ENCODE measurements around the gene NUDT14.

NUDT14 gene

DNA sequence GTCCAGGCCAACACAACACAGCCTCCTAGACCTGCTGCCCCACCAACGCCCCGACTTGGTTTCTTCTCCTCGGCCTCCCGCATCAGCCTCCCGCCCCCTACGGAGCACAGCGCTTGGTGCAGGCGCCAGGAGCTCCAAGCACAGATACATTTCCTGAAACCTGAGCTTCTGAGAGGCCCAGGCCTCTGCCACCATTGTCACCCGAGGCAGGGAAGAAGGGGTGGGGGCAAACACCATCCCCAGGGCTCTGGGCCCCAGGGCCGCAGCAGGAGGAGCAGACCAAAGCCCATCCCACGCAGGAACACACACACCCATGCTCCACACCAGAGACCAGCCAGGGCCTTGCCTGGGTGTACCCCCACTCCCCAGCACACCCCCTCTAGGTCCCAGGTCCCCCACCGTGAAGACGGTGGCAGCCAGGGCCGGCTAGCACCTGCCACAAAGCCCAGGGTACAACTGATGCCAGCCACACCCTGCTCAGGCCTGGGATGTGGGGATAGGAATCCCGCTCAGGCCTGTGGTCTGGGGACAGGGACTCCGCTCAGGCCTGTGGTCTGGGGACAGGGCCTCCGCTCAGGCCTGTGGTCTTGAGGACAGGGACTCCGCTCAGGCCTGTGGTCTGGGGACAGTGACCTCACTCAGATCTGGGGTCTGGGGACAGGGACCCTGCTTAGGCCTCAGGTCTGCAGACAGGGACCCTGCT, 17.9 kb downstream of the NUDT14 start:
- Histone ChIP-seq H3K4me2 (peak overlapping the region; percentile 94), H3K27ac (peak overlapping the region; percentile 92), H3K4me3 (0 out of 2 replicates have a peak overlapping the region, but pooled peaks have one; percentile 25), H3K36me3 (peaks cover 1% of the 10 kb centered on the region; the same call in 1 of the 2 replicates), H3K27me3 (no peaks in the 10 kb centered on the region), H3K9ac (peak overlapping the region; percentile 34), H4K20me1 (peaks cover 81% of the 10 kb centered on the region), H3K9me3 (no peaks in the 10 kb centered on the region), H3K4me1 (peaks cover 89% of the 10 kb centered on the region)
- no peak for TF ChIP-seq Cebpa-rat (IDR thresholded peaks at IDR 0.05)

DNA sequence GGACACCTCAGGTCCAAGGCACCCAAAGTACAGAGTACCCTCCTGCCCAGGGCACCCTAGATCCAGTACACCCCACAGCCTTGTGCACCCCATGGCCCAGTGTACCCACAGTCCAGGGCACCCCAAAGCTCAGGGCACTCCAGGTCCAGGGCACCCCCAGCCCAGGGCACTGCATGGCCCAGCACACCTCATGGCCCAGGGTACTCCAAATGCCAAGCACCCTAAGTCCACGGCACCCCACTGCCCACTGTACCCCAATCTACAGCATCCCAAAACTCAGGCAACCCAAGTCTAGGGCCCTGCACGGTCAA, 18.5 kb downstream of the NUDT14 start:
- no peak for TF ChIP-seq Cebpa-rat (IDR thresholded peaks at IDR 0.05)
- Histone ChIP-seq H3K9ac (peak overlapping the region; percentile 34), H3K27me3 (no peaks in the 10 kb centered on the region), H4K20me1 (peaks cover 87% of the 10 kb centered on the region), H3K9me3 (no peaks in the 10 kb centered on the region), H3K36me3 (peaks cover 7% of the 10 kb centered on the region), H3K4me3 (peak overlapping the region; percentile 25; the same call in 1 of the 2 replicates), H3K4me2 (peak overlapping the region; percentile 94), H3K4me1 (peaks cover 93% of the 10 kb centered on the region), H3K27ac (peak overlapping the region; percentile 92)

DNA sequence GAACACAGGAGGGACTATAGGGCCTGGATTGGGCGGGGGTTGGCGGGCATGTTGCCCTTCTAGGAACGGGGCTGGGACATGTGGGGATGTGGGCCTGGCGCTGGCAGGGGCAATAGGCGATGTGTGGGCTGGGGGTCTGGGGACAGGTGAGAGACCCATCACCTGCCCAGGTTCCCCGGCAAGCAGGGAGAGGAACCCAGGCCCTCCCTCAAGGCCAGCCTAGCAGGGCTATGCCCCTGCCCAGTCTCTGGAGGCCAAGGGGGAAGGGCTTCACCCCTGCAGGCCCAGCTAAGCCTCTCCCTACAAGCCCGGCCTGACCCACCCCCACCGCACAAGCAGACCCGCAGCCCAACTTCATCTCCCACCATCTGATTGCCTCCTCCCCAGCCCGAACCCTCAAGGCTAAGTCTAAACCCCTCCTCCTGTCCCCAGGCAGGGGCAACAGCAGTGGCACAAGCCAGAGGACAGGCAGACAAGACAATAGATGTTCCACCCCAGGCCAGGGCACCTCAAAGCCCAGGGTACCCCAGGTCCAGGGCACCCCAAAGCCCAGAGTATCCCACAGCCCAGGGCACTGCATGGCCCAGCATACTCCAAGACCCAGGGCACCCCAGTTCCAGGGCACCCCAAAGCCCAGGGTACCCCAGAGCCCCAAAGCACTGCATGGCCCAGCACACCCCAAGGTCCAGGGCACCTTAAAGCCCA, 19.0 kb downstream of the NUDT14 start:
- Histone ChIP-seq H4K20me1 (peaks cover 92% of the 10 kb centered on the region), H3K4me3 (no peak overlapping the region; the same call in 1 of the 2 replicates), H3K27me3 (no peaks in the 10 kb centered on the region), H3K4me1 (peaks cover 93% of the 10 kb centered on the region), H3K4me2 (peak overlapping the region; percentile 94), H3K9ac (peak overlapping the region; percentile 34), H3K27ac (peak overlapping the region; percentile 92), H3K9me3 (no peaks in the 10 kb centered on the region), H3K36me3 (peaks cover 12% of the 10 kb centered on the region)
- no peak for TF ChIP-seq Cebpa-rat (IDR thresholded peaks at IDR 0.05)

DNA sequence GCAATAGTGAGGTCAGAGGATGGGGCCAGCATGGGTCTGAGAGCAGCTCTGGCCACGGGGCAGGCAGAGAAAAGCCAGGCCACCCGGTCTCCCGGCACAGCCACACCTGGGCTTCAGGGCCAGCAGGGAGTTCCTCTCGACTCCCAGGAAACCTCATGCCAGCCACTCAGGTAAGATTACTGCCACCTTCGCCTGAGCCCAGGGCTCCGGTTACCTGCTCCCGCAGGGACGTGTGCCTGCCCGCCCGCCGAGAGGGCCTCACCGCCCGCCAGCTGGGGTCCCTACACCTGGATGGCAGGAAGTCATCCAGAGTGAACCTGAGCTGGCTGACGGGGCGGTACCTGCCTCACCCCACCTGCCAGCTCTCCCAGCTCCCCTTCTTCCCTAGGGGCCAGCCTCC, 19.8 kb downstream of the NUDT14 start:
- Histone ChIP-seq H3K27me3 (no peaks in the 10 kb centered on the region), H3K36me3 (peaks cover 20% of the 10 kb centered on the region), H3K4me2 (peak overlapping the region; percentile 94), H3K9me3 (no peaks in the 10 kb centered on the region), H3K4me3 (no peak overlapping the region), H3K9ac (no peak overlapping the region), H3K4me1 (peaks cover 93% of the 10 kb centered on the region), H4K20me1 (peaks cover 93% of the 10 kb centered on the region), H3K27ac (peak overlapping the region; percentile 48; the same call in 1 of the 2 replicates)
- no peak for TF ChIP-seq Cebpa-rat (IDR thresholded peaks at IDR 0.05)

DNA sequence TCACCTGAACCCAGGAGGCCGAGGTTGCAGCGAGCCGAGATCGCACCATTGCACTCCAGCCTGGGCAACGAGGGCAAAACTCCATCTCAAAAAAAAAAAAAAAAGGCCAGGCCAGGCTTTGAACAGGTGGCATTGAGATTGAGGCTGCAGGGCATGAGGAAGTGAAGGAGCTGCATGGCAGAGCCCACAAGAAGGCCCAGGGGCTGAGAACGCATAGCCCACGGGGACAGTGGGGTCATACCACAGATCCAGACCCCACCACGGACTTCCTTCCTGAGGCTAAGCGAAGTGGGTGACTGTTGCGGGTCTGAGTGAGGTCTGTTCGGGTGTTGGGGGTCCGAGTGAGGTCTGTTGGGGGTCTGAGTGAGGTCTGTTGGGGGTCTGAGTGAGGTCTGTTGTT, 20.3 kb downstream of the NUDT14 start:
- Histone ChIP-seq H3K27me3 (no peaks in the 10 kb centered on the region), H3K36me3 (peaks cover 25% of the 10 kb centered on the region), H3K9me3 (no peaks in the 10 kb centered on the region), H3K4me2 (peak overlapping the region; percentile 94), H4K20me1 (peaks cover 93% of the 10 kb centered on the region), H3K4me1 (peaks cover 93% of the 10 kb centered on the region), H3K27ac (peak overlapping the region; percentile 48), H3K4me3 (no peak overlapping the region), H3K9ac (no peak overlapping the region)
- TF ChIP-seq Cebpa-rat (IDR thresholded peaks at IDR 0.05), result no peak

DNA sequence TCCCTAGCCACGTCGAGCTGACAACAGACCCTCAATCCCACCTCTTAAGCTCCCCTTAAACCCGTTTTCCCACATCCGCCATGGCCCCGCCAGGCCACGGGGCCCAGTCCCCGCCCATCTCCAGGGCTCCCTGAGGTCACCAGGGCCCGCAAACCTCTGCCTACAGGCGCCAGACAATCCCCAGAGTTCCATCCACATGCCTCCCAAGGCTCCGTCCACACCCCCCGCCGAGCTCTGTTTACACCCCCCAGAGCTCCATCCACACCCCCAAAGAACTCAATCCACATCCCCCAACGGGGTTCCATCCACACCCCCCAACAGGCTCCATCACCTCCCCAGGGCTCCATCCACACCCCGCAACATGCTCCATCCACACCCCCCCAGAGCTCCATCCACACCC, 21.8 kb downstream of the NUDT14 start:
- Histone ChIP-seq H3K4me2 (0 out of 2 replicates have a peak overlapping the region, but pooled peaks have one; percentile 19), H4K20me1 (peaks cover 92% of the 10 kb centered on the region), H3K36me3 (peaks cover 34% of the 10 kb centered on the region), H3K9me3 (no peaks in the 10 kb centered on the region), H3K27ac (no peak overlapping the region), H3K27me3 (no peaks in the 10 kb centered on the region), H3K4me3 (no peak overlapping the region), H3K9ac (no peak overlapping the region), H3K4me1 (peaks cover 93% of the 10 kb centered on the region)
- no peak for TF ChIP-seq Cebpa-rat (IDR thresholded peaks at IDR 0.05)

DNA sequence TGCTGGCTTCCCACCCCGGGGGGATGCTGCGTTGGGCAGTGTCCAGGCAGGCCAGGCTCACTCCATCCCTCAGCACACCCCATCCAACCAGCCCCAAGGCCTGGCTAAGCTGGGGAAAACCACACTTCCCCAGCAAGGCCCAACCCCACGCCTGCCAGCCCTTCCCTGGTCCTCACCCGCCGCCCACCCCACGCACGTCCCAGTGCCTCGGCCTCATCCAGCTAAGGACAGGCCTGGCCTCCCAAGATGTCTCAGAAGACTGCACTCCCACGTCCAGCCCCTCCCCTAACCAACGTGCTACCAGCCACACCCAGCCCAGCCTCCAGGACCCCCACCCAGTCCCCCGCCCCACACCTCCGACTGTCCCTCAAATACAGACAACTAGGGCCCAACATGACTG, 22.3 kb downstream of the NUDT14 start:
- peaks cover 93% of the 10 kb centered on the region for H3K4me1 ChIP-seq
- TF ChIP-seq Cebpa-rat (IDR thresholded peaks at IDR 0.05), result no peak
- 0 out of 2 replicates have a peak overlapping the region, but pooled peaks have one; percentile 15 for H3K9ac ChIP-seq
- H3K4me2 ChIP-seq, result no peak overlapping the region
- no peaks in the 10 kb centered on the region for H3K9me3 ChIP-seq
- no peak overlapping the region for H3K4me3 ChIP-seq
- peaks cover 92% of the 10 kb centered on the region for H4K20me1 ChIP-seq
- H3K27me3 ChIP-seq, result no peaks in the 10 kb centered on the region
- H3K27ac ChIP-seq, result peak overlapping the region; percentile 46; the same call in 1 of the 2 replicates
- H3K36me3 ChIP-seq, result peaks cover 39% of the 10 kb centered on the region

DNA sequence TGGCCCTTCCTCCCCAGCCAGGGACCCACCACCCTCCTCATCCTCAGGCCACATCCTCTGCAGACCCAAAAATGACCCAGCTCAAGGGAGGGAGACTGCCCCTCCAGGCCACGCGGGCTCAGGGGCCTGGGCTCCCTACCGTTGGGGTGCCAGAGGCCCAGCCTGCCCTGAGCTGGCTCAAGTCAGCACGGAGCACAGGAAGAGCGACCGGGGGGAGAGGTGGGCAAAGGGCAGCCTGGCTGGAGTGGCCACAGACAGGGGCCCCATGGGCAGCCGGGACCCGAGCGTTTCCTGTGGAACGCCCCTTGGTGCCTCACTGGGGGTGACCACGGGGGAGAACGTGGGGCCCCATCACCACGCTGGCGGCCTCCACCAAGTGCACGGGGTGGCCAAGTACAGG, 23.2 kb downstream of the NUDT14 start:
- no peak overlapping the region for H3K4me2 ChIP-seq
- no peak overlapping the region; the same call in 1 of the 2 replicates for H3K27ac ChIP-seq
- no peak overlapping the region for H3K9ac ChIP-seq
- H4K20me1 ChIP-seq, result peaks cover 92% of the 10 kb centered on the region
- no peaks in the 10 kb centered on the region for H3K9me3 ChIP-seq
- peaks cover 48% of the 10 kb centered on the region for H3K36me3 ChIP-seq
- H3K4me1 ChIP-seq, result peaks cover 93% of the 10 kb centered on the region
- no peaks in the 10 kb centered on the region for H3K27me3 ChIP-seq
- TF ChIP-seq Cebpa-rat (IDR thresholded peaks at IDR 0.05), result no peak
- H3K4me3 ChIP-seq, result no peak overlapping the region

DNA sequence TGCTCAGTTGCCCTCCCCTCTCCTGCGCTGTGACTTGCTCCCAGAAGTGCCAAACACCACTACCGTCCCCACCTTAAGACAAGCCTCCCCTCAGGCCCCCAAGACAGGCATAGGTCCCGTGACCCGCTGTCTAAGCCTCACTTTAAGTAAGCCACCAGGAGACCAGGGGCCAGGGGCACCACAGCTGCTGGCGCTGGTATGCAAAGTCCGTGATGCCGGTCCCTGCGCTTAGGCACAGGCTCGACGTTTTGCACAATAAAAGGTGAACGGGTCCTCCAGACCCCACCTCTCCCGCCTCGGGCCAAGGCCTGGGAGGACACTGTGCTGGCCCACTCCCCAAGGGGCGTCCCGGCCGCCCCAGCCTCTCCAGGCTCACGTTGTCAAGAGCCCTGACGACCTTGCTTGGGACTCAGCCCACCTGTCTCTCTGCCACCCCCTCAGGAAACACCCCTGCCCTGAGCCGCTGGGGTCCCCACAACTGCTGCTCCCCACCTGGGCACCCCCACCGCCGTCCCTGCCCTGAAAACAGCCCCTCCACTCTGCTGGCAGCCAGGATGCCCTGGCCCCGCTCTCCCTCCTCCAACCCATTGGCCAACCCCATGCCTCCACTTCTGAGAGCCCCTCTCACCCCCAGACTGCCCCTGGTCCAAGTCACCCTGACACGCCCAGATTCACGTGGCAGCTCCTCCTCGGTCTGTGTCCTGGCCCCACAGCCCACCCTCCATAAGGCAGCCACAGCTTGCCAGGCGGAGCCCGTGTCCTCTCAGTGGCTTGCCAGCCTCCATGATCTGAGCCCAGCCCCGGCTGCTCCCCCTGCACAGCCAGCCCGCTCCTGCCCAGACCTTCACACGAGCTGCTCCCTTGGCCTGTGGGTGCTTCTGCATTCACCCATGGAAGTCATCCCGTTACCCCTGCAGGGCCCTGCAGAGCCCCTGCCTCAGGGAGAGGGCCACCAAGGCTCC, 24.4 kb downstream of the NUDT14 start:
- no peak overlapping the region for H3K4me3 ChIP-seq
- H3K36me3 ChIP-seq, result peaks cover 54% of the 10 kb centered on the region
- no peaks in the 10 kb centered on the region for H3K27me3 ChIP-seq
- TF ChIP-seq Cebpa-rat (IDR thresholded peaks at IDR 0.05), result no peak
- H3K27ac ChIP-seq, result peak overlapping the region; percentile 35; the same call in 1 of the 2 replicates
- H3K4me1 ChIP-seq, result peaks cover 93% of the 10 kb centered on the region
- peak overlapping the region; percentile 12; the same call in 1 of the 2 replicates for H3K4me2 ChIP-seq
- H3K9me3 ChIP-seq, result no peaks in the 10 kb centered on the region
- no peak overlapping the region for H3K9ac ChIP-seq
- peaks cover 92% of the 10 kb centered on the region for H4K20me1 ChIP-seq

Data from BLaER1 (cell line).